ENCODE data around the gene ADGRF3. TPM values are rescaled to one million over a fixed set of nuclear protein-coding genes. Genes with fewer than 3 reads are reported as not detected.

The ADGRF3 gene
- total and polyA plus RNA-seq, 2 of the 8 experiments (the other 6 are each of a cell fraction or from before 2014, with no cell fraction given), result 0.54 to 0.69 TPM

GRCh38 chr2:26335231-26335630 is 11.4 kb downstream of the ADGRF3 start:
- peaks cover 2% of the 10 kb centered on the region; the same call in 1 of the 2 replicates for H3K23me2 ChIP-seq (ENCODE audit: low read depth, low read length)
- no peak overlapping the region for H3K14ac ChIP-seq (ENCODE audit: insufficient read length)
- no peak overlapping the region for H3K56ac ChIP-seq (replicated peaks; ENCODE audit: insufficient read length, low read depth, low read length)
- no peaks in the 10 kb centered on the region for H3K36me3 ChIP-seq (ENCODE audit: control insufficient read depth in 2 of 4, insufficient read depth in 4 of 4, low read length in 3 of 4)
- no peak overlapping the region for H3K4me3 ChIP-seq (ENCODE audit: extremely low read depth in 1 of 4, insufficient read depth in 2 of 4, low read depth in 3 of 4, low read length in 4 of 4)
- no peak overlapping the region for H2BK20ac ChIP-seq (ENCODE audit: low read length)
- H2AFZ ChIP-seq (ENCODE audit: low read length), result no peak overlapping the region
- H3K9me3 ChIP-seq (ENCODE audit: insufficient read depth in 2 of 2, low read depth in 1 of 2, low read length in 1 of 2), result no peaks in the 10 kb centered on the region
- H3K4me2 ChIP-seq (ENCODE audit: insufficient read depth in 1 of 2, low read depth in 2 of 2, low read length in 2 of 2), result no peak overlapping the region
- H2AK5ac ChIP-seq (ENCODE audit: low read depth, low read length), result no peak overlapping the region
- CTCF ChIA-PET (ENCODE audit: partially characterized antibody), result interaction anchor here (0.6 to 1.5 kb wide), 3 partner anchors 16 to 94 kb away, joined by 3 to 6 read pairs (median 4); no protein-coding TSS in a partner anchor
- TF ChIP-seq CTBP2 (IDR thresholded peaks at IDR 0.05; ENCODE audit: borderline replicate concordance, insufficient read depth, insufficient read length, low read length) (no peak), GABPA (IDR thresholded peaks at IDR 0.05; ENCODE audit: borderline replicate concordance, insufficient read depth, low read length) (no peak), SIX5 (IDR thresholded peaks at IDR 0.05; ENCODE audit: low read depth, low read length) (no peak), CEBPB (IDR thresholded peaks at IDR 0.05; ENCODE audit: low read depth, low read length) (no peak)
- H2BK15ac ChIP-seq (ENCODE audit: low read length), result no peak overlapping the region
- H3K4ac ChIP-seq (replicated peaks; ENCODE audit: insufficient read length, low read depth, low read length), result no peak overlapping the region
- H3K79me2 ChIP-seq (ENCODE audit: control insufficient read depth in 1 of 2, insufficient read depth in 2 of 2, low read length in 2 of 2), result no peaks in the 10 kb centered on the region
- H3K18ac ChIP-seq (ENCODE audit: extremely low read depth, low read length), result no peak overlapping the region
- no peaks in the 10 kb centered on the region for H4K20me1 ChIP-seq (replicated peaks in 1 of 2; ENCODE audit: control insufficient read depth in 1 of 2, insufficient read depth in 2 of 2, low read length in 2 of 2)
- H3K4me1 ChIP-seq (replicated peaks in 1 of 4; ENCODE audit: control insufficient read depth in 3 of 4, insufficient read depth in 4 of 4, low read length in 3 of 4), result peaks cover 0 to 2% (median 0%) of the 10 kb centered on the region in 4 experiments; a peak in 2 of 7 replicates
- no peaks in the 10 kb centered on the region for H3K79me1 ChIP-seq (ENCODE audit: low read depth, low read length)
- H2BK120ac ChIP-seq (replicated peaks; ENCODE audit: low read depth, low read length), result no peak overlapping the region
- H3K23ac ChIP-seq (ENCODE audit: insufficient read length), result no peak overlapping the region
- POLR2A ChIA-PET (ENCODE audit: partially characterized antibody), result interaction anchor here (0.6 to 1.7 kb wide), 3 partner anchors 10 to 64 kb away, joined by 3 to 6 read pairs (median 5); partner anchors contain the start of gene SELENOI
- H4K8ac ChIP-seq (ENCODE audit: extremely low read depth, insufficient read depth, low read length), result no peak overlapping the region
- H3K9ac ChIP-seq (replicated peaks in 1 of 4; ENCODE audit: extremely low read depth in 1 of 4, low read depth in 3 of 4, low read length in 3 of 4), result no peak overlapping the region
- H2BK5ac ChIP-seq (ENCODE audit: low read depth, low read length), result no peak overlapping the region
- H3K27ac ChIP-seq (ENCODE audit: low read depth, low read length), result no peak overlapping the region
- DNase-seq (ENCODE audit: low read depth in 1 of 2, low spot score in 2 of 2) (no peak), FAIRE-seq (no peak)
- H4K91ac ChIP-seq (replicated peaks; ENCODE audit: insufficient read length, low read length), result no peak overlapping the region
- no peak overlapping the region for H2BK12ac ChIP-seq (ENCODE audit: low read depth, low read length)
- no peaks in the 10 kb centered on the region for H3K27me3 ChIP-seq (replicated peaks in 1 of 4; ENCODE audit: control insufficient read depth in 3 of 4, extremely low read depth in 1 of 4, insufficient read depth in 3 of 4, low read length in 3 of 4)
- WGBS, 2 experiments (ENCODE audit: extremely low coverage in 1 of 2, insufficient coverage in 1 of 2, insufficient read length in 1 of 2, insufficient replicate concordance in 2 of 2, low coverage in 1 of 2, low lambda C conversion rate in 2 of 2, missing lambda C conversion rate in 1 of 2), result 87% methylated on average over 3 of the region's 3 CpGs; no CpG with 5 or more reads in 1 of the 2 experiments
- H4K5ac ChIP-seq (ENCODE audit: insufficient read length, low read depth, low read length), result no peak overlapping the region
